Smooth muscle cell (in vitro differentiated cells): ENCODE results near the gene DIRAS2. TPM values are rescaled to one million over a fixed set of nuclear protein-coding genes. Genes with fewer than 3 reads are reported as not detected.

Source experiments
- DNase-seq: peaks from one replicate; lab custom pipeline; 2025; ENCODE audit not compliant: unreplicated experiment; lab: John Stamatoyannopoulos, UW
- H2AFZ ChIP-seq: fragments of 200-600 bp; sonication (generic); 2 replicates; pipeline ENCODE4 v1.6.0; 2016; ENCODE audit warnings: antibody characterized with exemption, low read depth, mild to moderate bottlenecking
- H3F3A ChIP-seq: fragments of 200-600 bp; sonication (generic); 2 replicates; pipeline ENCODE4 v1.6.0; 2017; ENCODE audit warnings: antibody characterized with exemption, low read depth
- H3K27ac ChIP-seq: fragments of 200-600 bp; sonication (generic); 2 replicates; pipeline ENCODE4 v1.5.1; 2016; ENCODE audit warnings: low read depth, mild to moderate bottlenecking
- H3K27me3 ChIP-seq: fragments of 200-600 bp; sonication (generic); 2 replicates; pipeline ENCODE4 v1.6.1; 2016; ENCODE audit warnings: low read depth, mild to moderate bottlenecking
- H3K36me3 ChIP-seq: fragments of 200-600 bp; sonication (generic); 2 replicates; pipeline ENCODE4 v1.5.1; 2016; ENCODE audit warnings: low read depth
- H3K4me1 ChIP-seq: fragments of 200-600 bp; sonication (generic); 2 replicates; pipeline ENCODE4 v1.5.1; 2016; ENCODE audit warnings: low read depth
- H3K4me2 ChIP-seq: fragments of 200-600 bp; sonication (generic); 2 replicates; pipeline ENCODE4 v1.6.0; 2016; ENCODE audit warnings: mild to moderate bottlenecking
- H3K4me3 ChIP-seq: fragments of 200-600 bp; sonication (generic); 2 replicates; pipeline ENCODE4 v1.5.1; 2016; ENCODE audit warnings: mild to moderate bottlenecking
- H3K79me2 ChIP-seq: fragments of 200-600 bp; sonication (generic); 2 replicates; pipeline ENCODE4 v1.6.0; 2016; ENCODE audit warnings: low read depth, mild to moderate bottlenecking
- H3K9ac ChIP-seq: fragments of 200-600 bp; sonication (generic); 2 replicates; pipeline ENCODE4 v1.6.0; 2016; ENCODE audit warnings: low read depth
- H3K9me3 ChIP-seq: fragments of 200-600 bp; sonication (generic); replicated peaks from 2 replicates; pipeline ENCODE4 v1.5.1; 2016; ENCODE audit warnings: low read depth
- H4K20me1 ChIP-seq: fragments of 200-600 bp; sonication (generic); 2 replicates; pipeline ENCODE4 v1.6.0; 2016; ENCODE audit warnings: low read depth
- CTCF ChIP-seq: fragments of 200-600 bp; sonication (generic); IDR thresholded peaks from 2 replicates; pipeline ENCODE4 v1.5.1; 2017; ENCODE audit warnings: borderline replicate concordance, mild to moderate bottlenecking, antibody characterized with exemption; ENCODE audit not compliant: insufficient read depth, poor library complexity, severe bottlenecking
- WGBS: methylation state at CpG from one replicate; pipeline ENCODE4 v1.1.7; 2016; ENCODE audit warnings: low lambda C conversion rate; 5-methylcytosine and 5-hydroxymethylcytosine counted together
- polyA plus RNA-seq: library from polyadenylated mRNA; unstranded; fragments of >200 nt; fragmentation: Nextera tagmentation; extraction: Ambion mirVana; gene quantifications from 2 replicates; pipeline ENCODE4 v1.2.1, GENCODE V29; 2016
- total RNA-seq: library from RNA; depleted of rRNA; stranded (reverse); fragments of >200 nt; gene quantifications from 2 replicates; pipeline ENCODE4 v1.2.3, GENCODE V29; 2014

Gene DIRAS2
- total and polyA plus RNA-seq, 2 experiments from 2014 or later: 0.30 to 2.2 TPM

GRCh38 chr9:90611568-90611967 lies 31.1 kb downstream of the DIRAS2 start:
- WGBS: 73% methylated on average over 3 of the region's 3 CpGs

GRCh38 chr9:90611121-90611520 lies 31.5 kb downstream of the DIRAS2 start:
- H2AFZ ChIP-seq: no peak overlapping the region
- H3K9me3 ChIP-seq: no peaks in the 10 kb centered on the region
- WGBS: 94% methylated on average over 7 of the region's 7 CpGs
- H3K36me3 ChIP-seq: no peaks in the 10 kb centered on the region
- H3K9ac ChIP-seq: no peak overlapping the region
- no peak overlapping the region for H3K27ac ChIP-seq
- H3K4me2 ChIP-seq: no peak overlapping the region
- H3F3A ChIP-seq: no peaks in the 10 kb centered on the region
- no peaks in the 10 kb centered on the region for H3K27me3 ChIP-seq
- no peaks in the 10 kb centered on the region for H3K4me1 ChIP-seq
- H3K4me3 ChIP-seq: no peak overlapping the region
- H4K20me1 ChIP-seq: no peaks in the 10 kb centered on the region
- no peak for DNase-seq
- no peaks in the 10 kb centered on the region for H3K79me2 ChIP-seq
- TF ChIP-seq CTCF: no peak

More at GRCh38 chr9:90611568-90611967, 31.1 kb downstream of the DIRAS2 start:
- Histone ChIP-seq H3K79me2 (no peaks in the 10 kb centered on the region), H3F3A (no peaks in the 10 kb centered on the region), H2AFZ (no peak overlapping the region), H3K4me2 (no peak overlapping the region), H3K9me3 (no peaks in the 10 kb centered on the region), H3K9ac (no peak overlapping the region), H3K4me3 (no peak overlapping the region), H4K20me1 (no peaks in the 10 kb centered on the region), H3K27ac (no peak overlapping the region), H3K36me3 (no peaks in the 10 kb centered on the region), H3K4me1 (no peaks in the 10 kb centered on the region), H3K27me3 (no peaks in the 10 kb centered on the region)
- TF ChIP-seq CTCF: no peak
- DNase-seq: no peak

- Histone ChIP-seq H3K9me3 (no peaks in the 10 kb centered on the region), H3K4me1 (no peaks in the 10 kb centered on the region), H2AFZ (no peak overlapping the region), H3K27ac (no peak overlapping the region), H3K36me3 (no peaks in the 10 kb centered on the region), H3K79me2 (no peaks in the 10 kb centered on the region), H3F3A (no peaks in the 10 kb centered on the region), H3K9ac (no peak overlapping the region), H3K4me3 (no peak overlapping the region), H3K27me3 (no peaks in the 10 kb centered on the region), H3K4me2 (no peak overlapping the region), H4K20me1 (no peaks in the 10 kb centered on the region)
- WGBS: 56% methylated on average over 10 of the region's 10 CpGs
- no peak for DNase-seq
- no peak for TF ChIP-seq CTCF
Measured at GRCh38 chr9:90607701-90608516, 34.7 kb downstream of the DIRAS2 start.

GRCh38 chr9:90600029-90600428 lies 42.6 kb downstream of the DIRAS2 start:
- TF ChIP-seq CTCF: no peak
- Histone ChIP-seq H2AFZ (no peak overlapping the region), H3F3A (no peaks in the 10 kb centered on the region), H4K20me1 (no peaks in the 10 kb centered on the region), H3K4me2 (no peak overlapping the region), H3K4me3 (no peak overlapping the region), H3K36me3 (no peaks in the 10 kb centered on the region), H3K27ac (no peak overlapping the region), H3K9ac (no peak overlapping the region), H3K4me1 (no peaks in the 10 kb centered on the region), H3K79me2 (no peaks in the 10 kb centered on the region), H3K27me3 (no peaks in the 10 kb centered on the region), H3K9me3 (no peaks in the 10 kb centered on the region)
- 67% methylated on average over 1 of the region's 1 CpG for WGBS
- DNase-seq: no peak
